Activated CD4-positive, alpha-beta T cell treated with anti-CD3 and anti-CD28 coated beads, Interleukin-2, Interleukin-6, amounts not matched to agents 100 ng/mL and 50 ng/mL, durations not matched to agents 16 hours and 8 hours (primary cell): ENCODE measurements around the gene ZHX3.

ENCODE experiments used
- DNase-seq: peaks from one replicate; pipeline ENCODE4 v3.0.0-alpha.2; 2020

ZHX3 gene

GRCh38 chr20:41182296-41183212 is 135.0 kb downstream of the ZHX3 start:
- DNase-seq, result no peak

- DNase-seq, result no peak
Observed at GRCh38 chr20:41181567-41181966, 136.0 kb downstream of the ZHX3 start.

GRCh38 chr20:41180599-41181333 is 136.8 kb downstream of the ZHX3 start:
- DNase-seq, result no peak

- DNase-seq, result no peak
Observed at GRCh38 chr20:41179961-41180360, 137.6 kb downstream of the ZHX3 start.

- no peak for DNase-seq
Observed at GRCh38 chr20:41178904-41179432, 138.6 kb downstream of the ZHX3 start.

GRCh38 chr20:41178495-41178894 is 139.0 kb downstream of the ZHX3 start:
- DNase-seq, result no peak

GRCh38 chr20:41177636-41178035 is 139.9 kb downstream of the ZHX3 start:
- no peak for DNase-seq

- DNase-seq, result no peak
Observed at GRCh38 chr20:41176711-41177552, 140.6 kb downstream of the ZHX3 start.

- no peak for DNase-seq
Observed at GRCh38 chr20:41175727-41176330, 141.7 kb downstream of the ZHX3 start.

- no peak for DNase-seq
Observed at GRCh38 chr20:41175201-41175651, 142.3 kb downstream of the ZHX3 start.

- no peak for DNase-seq
Observed at GRCh38 chr20:41174782-41175181, 142.7 kb downstream of the ZHX3 start.

- DNase-seq, result no peak
Observed at GRCh38 chr20:41174373-41174772, 143.2 kb downstream of the ZHX3 start.

- no peak for DNase-seq
Observed at GRCh38 chr20:41173791-41174341, 143.7 kb downstream of the ZHX3 start.

- DNase-seq, result peak; percentile 66
Observed at GRCh38 chr20:41173161-41173721, 144.3 kb downstream of the ZHX3 start.

- no peak for DNase-seq
Observed at GRCh38 chr20:41172296-41173140, 145.0 kb downstream of the ZHX3 start.

- DNase-seq, result no peak
Observed at GRCh38 chr20:41171736-41172295, 145.7 kb downstream of the ZHX3 start.

- no peak for DNase-seq
Observed at GRCh38 chr20:41170386-41171105, 147.0 kb downstream of the ZHX3 start.

- no peak for DNase-seq
Observed at GRCh38 chr20:41169791-41170351, 147.7 kb downstream of the ZHX3 start.

GRCh38 chr20:41169162-41169690 is 148.3 kb downstream of the ZHX3 start:
- DNase-seq, result no peak
